IPS-15b (cell line): ENCODE data around the gene PTOV1.

Experiments
- H3K27me3 ChIP-seq: one replicate; pipeline ENCODE4 v1.6.1; 2013; ENCODE audit warnings: low read length; ENCODE audit not compliant: control insufficient read depth, insufficient read depth
- H3K36me3 ChIP-seq: one replicate; pipeline ENCODE4 v1.6.1; 2013; ENCODE audit warnings: low read length; ENCODE audit not compliant: control insufficient read depth, insufficient read depth
- H3K4me1 ChIP-seq: one replicate; pipeline ENCODE4 v1.6.1; 2013; ENCODE audit warnings: mild to moderate bottlenecking, low read length; ENCODE audit not compliant: control insufficient read depth, insufficient read depth
- H3K4me3 ChIP-seq: one replicate; pipeline ENCODE4 v1.5.1; 2013; ENCODE audit warnings: low read depth, low read length
- H3K9ac ChIP-seq: one replicate; pipeline ENCODE4 v1.6.1; 2013; ENCODE audit warnings: low read depth, mild to moderate bottlenecking, low read length
- H3K9me3 ChIP-seq: one replicate; pipeline ENCODE4 v1.6.1; 2013; ENCODE audit warnings: mild to moderate bottlenecking, low read length; ENCODE audit not compliant: control insufficient read depth, insufficient read depth

The PTOV1 gene

GRCh38 chr19:49820125-49820524 lies 30.8 kb upstream of the PTOV1 start:
- H3K4me3 ChIP-seq = no peak overlapping the region

GRCh38 chr19:49823472-49823871 lies 27.5 kb upstream of the PTOV1 start:
- H3K27me3 ChIP-seq = no peaks in the 10 kb centered on the region
- H3K4me1 ChIP-seq = no peaks in the 10 kb centered on the region
- H3K9me3 ChIP-seq = no peaks in the 10 kb centered on the region
- H3K36me3 ChIP-seq = peaks cover 18% of the 10 kb centered on the region
- no peak overlapping the region for H3K9ac ChIP-seq
- H3K4me3 ChIP-seq = no peak overlapping the region

More at GRCh38 chr19:49820125-49820524, 30.8 kb upstream of the PTOV1 start:
- Histone ChIP-seq H3K36me3 (peaks cover 12% of the 10 kb centered on the region), H3K4me1 (no peaks in the 10 kb centered on the region), H3K9ac (no peak overlapping the region), H3K9me3 (no peaks in the 10 kb centered on the region), H3K27me3 (no peaks in the 10 kb centered on the region)

GRCh38 chr19:49824662-49825061 lies 26.3 kb upstream of the PTOV1 start:
- no peak overlapping the region for H3K4me3 ChIP-seq
- peaks cover 22% of the 10 kb centered on the region for H3K36me3 ChIP-seq
- H3K9me3 ChIP-seq = no peaks in the 10 kb centered on the region
- H3K27me3 ChIP-seq = no peaks in the 10 kb centered on the region
- no peak overlapping the region for H3K9ac ChIP-seq
- H3K4me1 ChIP-seq = no peaks in the 10 kb centered on the region

- Histone ChIP-seq H3K27me3 (no peaks in the 10 kb centered on the region), H3K4me3 (no peak overlapping the region), H3K9ac (no peak overlapping the region), H3K36me3 (peaks cover 35% of the 10 kb centered on the region), H3K9me3 (no peaks in the 10 kb centered on the region), H3K4me1 (no peaks in the 10 kb centered on the region)
Observed at GRCh38 chr19:49827034-49827433, 23.9 kb upstream of the PTOV1 start.

- Histone ChIP-seq H3K9ac (no peak overlapping the region), H3K9me3 (no peaks in the 10 kb centered on the region), H3K4me1 (no peaks in the 10 kb centered on the region), H3K4me3 (no peak overlapping the region), H3K36me3 (peaks cover 40% of the 10 kb centered on the region), H3K27me3 (no peaks in the 10 kb centered on the region)
Observed at GRCh38 chr19:49829200-49829599, 21.8 kb upstream of the PTOV1 start.

GRCh38 chr19:49829721-49830120 lies 21.2 kb upstream of the PTOV1 start:
- no peaks in the 10 kb centered on the region for H3K4me1 ChIP-seq
- peaks cover 42% of the 10 kb centered on the region for H3K36me3 ChIP-seq
- no peak overlapping the region for H3K9ac ChIP-seq
- H3K9me3 ChIP-seq = no peaks in the 10 kb centered on the region
- no peak overlapping the region for H3K4me3 ChIP-seq
- H3K27me3 ChIP-seq = no peaks in the 10 kb centered on the region

GRCh38 chr19:49830766-49831165 lies 20.2 kb upstream of the PTOV1 start:
- H3K36me3 ChIP-seq = peaks cover 48% of the 10 kb centered on the region
- no peaks in the 10 kb centered on the region for H3K9me3 ChIP-seq
- no peak overlapping the region for H3K9ac ChIP-seq
- no peaks in the 10 kb centered on the region for H3K4me1 ChIP-seq
- H3K27me3 ChIP-seq = no peaks in the 10 kb centered on the region
- no peak overlapping the region for H3K4me3 ChIP-seq

GRCh38 chr19:49831592-49831991 lies 19.4 kb upstream of the PTOV1 start:
- Histone ChIP-seq H3K36me3 (peaks cover 51% of the 10 kb centered on the region), H3K27me3 (no peaks in the 10 kb centered on the region), H3K4me3 (no peak overlapping the region), H3K9me3 (no peaks in the 10 kb centered on the region), H3K9ac (no peak overlapping the region), H3K4me1 (no peaks in the 10 kb centered on the region)

- Histone ChIP-seq H3K4me1 (no peaks in the 10 kb centered on the region), H3K27me3 (no peaks in the 10 kb centered on the region), H3K9ac (no peak overlapping the region), H3K9me3 (no peaks in the 10 kb centered on the region), H3K4me3 (no peak overlapping the region), H3K36me3 (peaks cover 58% of the 10 kb centered on the region)
Observed at GRCh38 chr19:49832556-49832955, 18.4 kb upstream of the PTOV1 start.

- Histone ChIP-seq H3K27me3 (no peaks in the 10 kb centered on the region), H3K4me1 (no peaks in the 10 kb centered on the region), H3K4me3 (no peak overlapping the region), H3K9ac (no peak overlapping the region), H3K36me3 (peaks cover 64% of the 10 kb centered on the region), H3K9me3 (no peaks in the 10 kb centered on the region)
Observed at GRCh38 chr19:49833599-49833998, 17.4 kb upstream of the PTOV1 start.

GRCh38 chr19:49835562-49835961 lies 15.4 kb upstream of the PTOV1 start:
- Histone ChIP-seq H3K4me3 (no peak overlapping the region), H3K9ac (no peak overlapping the region), H3K4me1 (no peaks in the 10 kb centered on the region), H3K36me3 (peaks cover 60% of the 10 kb centered on the region), H3K27me3 (no peaks in the 10 kb centered on the region), H3K9me3 (no peaks in the 10 kb centered on the region)

GRCh38 chr19:49836176-49837008 lies 14.6 kb upstream of the PTOV1 start:
- Histone ChIP-seq H3K4me3 (no peak overlapping the region), H3K9me3 (no peaks in the 10 kb centered on the region), H3K27me3 (no peaks in the 10 kb centered on the region), H3K4me1 (no peaks in the 10 kb centered on the region), H3K36me3 (peaks cover 52% of the 10 kb centered on the region), H3K9ac (no peak overlapping the region)
